Esophagus (tissue), 2 donors: Measurements from ENCODE around the gene UQCRHL. TPM values are rescaled to one million over a fixed set of nuclear protein-coding genes. Genes with fewer than 3 reads are reported as not detected.
A peak's percentile ranks its signal among the peaks of the same experiment; 100 is the strongest.

Experiments used
- H3K27ac ChIP-seq, 2 donors: one replicate each; pipeline ENCODE4 v1.5.1; 2013; ENCODE audit warnings: low read depth in 2 of 2, mild to moderate bottlenecking in 2 of 2, inconsistent platforms in 1 of 2, low read length in 1 of 2, moderate library complexity in 1 of 2
- H3K27me3 ChIP-seq, 2 donors: one replicate each; pipeline ENCODE4 v1.6.1; 2013; ENCODE audit warnings: low read length in 2 of 2, control low read depth in 1 of 2, mild to moderate bottlenecking in 1 of 2; ENCODE audit not compliant: insufficient read depth in 2 of 2, control insufficient read depth in 1 of 2
- H3K36me3 ChIP-seq, 2 donors: one replicate each; pipeline ENCODE4 v1.6.1; 2013; ENCODE audit warnings: low read length in 1 of 2; ENCODE audit not compliant: control insufficient read depth in 2 of 2, insufficient read depth in 2 of 2
- H3K4me1 ChIP-seq, 2 donors: one replicate each; pipeline ENCODE4 v1.6.1; 2013; ENCODE audit warnings: low read length in 1 of 2; ENCODE audit not compliant: control insufficient read depth in 2 of 2, insufficient read depth in 2 of 2
- H3K4me3 ChIP-seq, 2 donors: one replicate each; pipeline ENCODE4 v1.5.1; 2013; ENCODE audit warnings: low read length in 2 of 2, mild to moderate bottlenecking in 2 of 2, low read depth in 1 of 2, moderate library complexity in 1 of 2
- H3K9me3 ChIP-seq, 2 donors: one replicate each; pipeline ENCODE4 v1.6.1; 2013; ENCODE audit warnings: mild to moderate bottlenecking in 2 of 2, low read depth in 1 of 2, low read length in 1 of 2, moderate library complexity in 1 of 2; ENCODE audit not compliant: control insufficient read depth in 2 of 2, insufficient read depth in 1 of 2
- WGBS, 2 donors: extraction: QIAGEN DNeasy Blood & Tissue Kit; methylation state at CpG; one replicate each; pipeline ENCODE4 v1.1.7; 2013; 5-methylcytosine and 5-hydroxymethylcytosine counted together
- polyA plus RNA-seq, 2 donors: library from polyadenylated mRNA; stranded (reverse); fragments of 200-250 nt; gene quantifications; one replicate each; pipeline ENCODE4 v1.2.3, GENCODE V29; 2013
- donor health status: healthy with polysubstance abuse.
- donor health status: Bipolar disorder and iron deficiency.

Gene UQCRHL
- polyA plus RNA-seq, 2 donors: 1.9 to 2.0 TPM

DNA sequence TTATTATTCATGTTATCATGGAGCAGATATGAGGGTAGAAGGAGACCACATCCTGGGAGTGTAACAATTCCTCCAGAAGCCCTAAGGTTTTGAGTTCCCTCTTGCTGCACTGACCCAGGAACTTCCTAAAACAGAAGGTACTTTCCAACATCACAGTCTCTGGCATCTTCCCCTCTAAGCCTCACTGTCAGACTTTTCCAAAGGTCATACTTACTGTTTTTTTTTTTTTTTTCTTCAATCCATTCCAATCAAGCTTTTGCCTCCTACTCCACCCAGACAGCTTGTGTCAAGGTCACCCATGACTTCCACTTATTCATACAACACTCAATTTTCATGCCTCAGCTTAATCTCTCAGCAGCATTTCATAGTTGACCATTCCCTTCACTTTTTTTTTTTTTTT, 18.4 kb upstream of the UQCRHL start:
- Histone ChIP-seq H3K27me3 (no peaks in the 10 kb centered on the region), H3K9me3 (no peaks in the 10 kb centered on the region), H3K27ac (peak overlapping the region in 1 of 2 donors; percentile 60), H3K4me1 (no peaks in the 10 kb centered on the region), H3K36me3 (no peaks in the 10 kb centered on the region), H3K4me3 (no peak overlapping the region)

DNA sequence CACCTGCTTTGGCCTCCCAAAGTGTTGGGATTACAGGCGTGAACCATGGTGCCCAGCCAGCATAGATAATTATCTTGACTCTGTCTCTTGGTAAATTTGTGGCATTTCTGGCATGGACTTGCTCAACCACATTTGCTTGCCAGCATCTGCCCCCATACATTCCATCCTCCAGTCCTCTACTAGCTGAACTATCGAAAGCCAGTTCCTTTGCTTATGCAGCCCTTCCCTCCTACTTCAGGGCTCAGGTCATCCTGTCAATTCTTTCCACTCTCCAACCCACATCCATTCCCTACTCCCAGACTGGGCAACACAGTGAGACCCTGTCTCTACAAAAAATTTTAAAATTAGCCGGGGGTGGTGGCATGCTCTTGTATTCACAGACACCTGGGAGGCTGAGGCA, 13.0 kb upstream of the UQCRHL start:
- WGBS, 2 donors: 69 to 81% methylated on average over 3 of the region's 3 CpGs
- H3K4me1 ChIP-seq: no peaks in the 10 kb centered on the region
- H3K27me3 ChIP-seq: no peaks in the 10 kb centered on the region
- H3K36me3 ChIP-seq: no peaks in the 10 kb centered on the region
- H3K9me3 ChIP-seq: no peaks in the 10 kb centered on the region
- no peak overlapping the region for H3K4me3 ChIP-seq
- H3K27ac ChIP-seq: no peak overlapping the region

DNA sequence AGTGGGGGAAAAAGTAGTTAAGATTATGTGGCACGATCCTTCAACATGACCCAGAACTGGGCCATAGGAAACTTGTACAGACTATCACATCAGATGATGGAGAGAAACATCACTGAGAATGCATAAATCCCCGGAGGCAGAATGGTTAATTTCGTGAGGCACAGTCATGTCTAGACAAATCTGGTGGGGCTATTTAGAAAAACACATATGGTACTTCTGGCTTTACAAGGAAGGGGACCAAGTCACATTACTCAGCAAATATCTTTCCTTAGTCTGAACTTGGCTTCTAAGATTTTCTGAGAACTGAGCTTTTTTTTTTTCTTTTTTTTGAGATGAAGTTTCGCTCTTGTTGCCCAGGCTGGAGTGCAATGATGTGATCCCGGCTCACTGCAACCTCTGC, 9.2 kb upstream of the UQCRHL start:
- Histone ChIP-seq H3K27me3 (no peaks in the 10 kb centered on the region), H3K4me1 (no peaks in the 10 kb centered on the region), H3K27ac (no peak overlapping the region), H3K36me3 (no peaks in the 10 kb centered on the region), H3K4me3 (no peak overlapping the region), H3K9me3 (no peaks in the 10 kb centered on the region)
- 50 to 59% methylated on average over 5 of the region's 5 CpGs for WGBS, 2 donors

DNA sequence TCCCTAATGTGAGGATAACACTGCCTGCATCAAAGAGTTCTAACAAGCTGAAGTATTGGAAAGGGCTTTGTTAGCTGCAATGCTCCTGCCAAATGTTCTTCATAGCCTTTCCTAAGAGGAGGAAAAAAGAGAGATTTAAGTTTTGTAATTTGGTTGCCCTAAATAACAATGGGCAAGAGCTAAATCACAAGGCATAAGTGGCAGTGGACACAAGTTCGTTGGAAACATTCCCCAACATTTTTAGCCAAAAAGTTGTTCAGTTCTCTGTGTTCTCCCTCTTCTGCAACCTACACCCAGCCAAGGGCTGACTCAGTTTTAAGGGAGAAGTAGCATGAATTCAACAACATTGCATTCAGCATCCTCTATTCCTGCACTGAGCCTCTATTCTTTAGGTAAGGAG, 2.6 kb upstream of the UQCRHL start:
- no peaks in the 10 kb centered on the region for H3K36me3 ChIP-seq
- no peaks in the 10 kb centered on the region for H3K27me3 ChIP-seq
- 40 to 60% methylated on average over 1 of the region's 1 CpG for WGBS, 2 donors
- no peaks in the 10 kb centered on the region for H3K4me1 ChIP-seq
- no peak overlapping the region for H3K27ac ChIP-seq
- H3K9me3 ChIP-seq: no peaks in the 10 kb centered on the region
- H3K4me3 ChIP-seq: no peak overlapping the region

DNA sequence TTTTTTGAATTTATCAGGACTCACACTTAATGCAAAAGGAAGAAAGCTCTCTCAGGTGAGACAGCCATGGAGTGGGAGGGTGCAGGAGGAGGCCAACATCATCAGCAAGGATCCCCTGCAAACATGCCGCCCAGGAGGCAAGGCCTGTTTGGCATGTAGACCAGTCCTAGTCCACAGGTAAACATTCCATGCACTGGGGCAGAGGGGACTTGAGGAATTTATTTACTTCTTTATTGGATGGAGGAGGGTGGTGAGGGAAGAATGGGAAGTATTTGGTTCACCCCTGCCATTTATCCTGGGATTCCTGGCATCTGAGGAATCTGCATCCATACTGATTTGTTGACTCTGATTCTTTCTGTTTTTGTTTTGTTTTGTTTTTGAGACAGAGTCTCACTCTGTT, 1.5 kb upstream of the UQCRHL start:
- Histone ChIP-seq H3K4me3 (no peak overlapping the region), H3K4me1 (no peaks in the 10 kb centered on the region), H3K27me3 (no peaks in the 10 kb centered on the region), H3K36me3 (no peaks in the 10 kb centered on the region), H3K27ac (no peak overlapping the region), H3K9me3 (no peaks in the 10 kb centered on the region)
- WGBS, 2 donors: 73 to 75% methylated on average over 1 of the region's 1 CpG

DNA sequence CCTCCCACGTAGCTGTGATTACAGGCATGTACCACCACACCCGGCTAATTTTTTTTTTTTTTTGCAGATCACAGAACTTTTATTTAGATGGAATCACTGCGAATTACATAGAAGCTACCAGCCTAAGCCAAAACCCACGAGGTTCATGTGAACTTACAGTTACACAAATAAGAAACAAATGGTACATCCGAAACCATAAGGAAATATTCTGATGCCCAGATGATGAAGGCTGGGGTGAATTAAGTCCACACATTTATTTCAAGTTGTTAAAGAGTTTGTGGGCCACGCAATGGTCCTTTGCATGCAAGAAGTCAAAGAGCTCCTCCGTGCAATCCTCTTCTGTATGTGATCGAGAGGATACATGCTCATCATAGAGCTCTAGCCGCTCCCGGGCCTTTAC, 328 bp downstream of the UQCRHL start:
- no peak overlapping the region for H3K27ac ChIP-seq
- no peaks in the 10 kb centered on the region for H3K27me3 ChIP-seq
- WGBS, 2 donors: 90 to 92% methylated on average over 10 of the region's 10 CpGs
- H3K4me3 ChIP-seq: no peak overlapping the region
- no peaks in the 10 kb centered on the region for H3K9me3 ChIP-seq
- H3K36me3 ChIP-seq: no peaks in the 10 kb centered on the region
- no peaks in the 10 kb centered on the region for H3K4me1 ChIP-seq

DNA sequence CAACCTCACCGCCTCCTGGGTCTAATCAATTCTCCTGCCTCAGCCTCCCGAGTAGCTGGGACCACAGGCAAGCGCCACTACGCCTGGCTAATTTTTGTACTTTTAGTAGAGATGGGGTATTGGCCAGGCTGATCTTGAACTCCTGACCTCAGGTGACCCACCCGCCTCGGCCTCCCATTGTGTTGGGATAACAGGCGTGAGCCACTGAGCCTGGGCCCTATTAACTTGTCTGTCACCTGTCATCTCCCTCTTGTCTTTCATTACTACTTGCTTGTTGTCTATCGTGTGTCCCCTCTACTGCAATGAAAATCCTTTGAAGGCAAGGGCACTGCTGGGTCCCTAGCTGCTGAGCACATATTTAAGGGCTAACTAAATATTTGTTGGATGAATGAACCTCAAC, 3.4 kb downstream of the UQCRHL start:
- H3K9me3 ChIP-seq: no peaks in the 10 kb centered on the region
- H3K27ac ChIP-seq: no peak overlapping the region
- H3K4me1 ChIP-seq: peaks cover 2 to 20% of the 10 kb centered on the region in 2 donors
- H3K4me3 ChIP-seq: no peak overlapping the region
- H3K27me3 ChIP-seq: no peaks in the 10 kb centered on the region
- no peaks in the 10 kb centered on the region for H3K36me3 ChIP-seq
- whole genome bisulfite sequencing, 2 donors: 87 to 90% methylated on average over 8 of the region's 8 CpGs

DNA sequence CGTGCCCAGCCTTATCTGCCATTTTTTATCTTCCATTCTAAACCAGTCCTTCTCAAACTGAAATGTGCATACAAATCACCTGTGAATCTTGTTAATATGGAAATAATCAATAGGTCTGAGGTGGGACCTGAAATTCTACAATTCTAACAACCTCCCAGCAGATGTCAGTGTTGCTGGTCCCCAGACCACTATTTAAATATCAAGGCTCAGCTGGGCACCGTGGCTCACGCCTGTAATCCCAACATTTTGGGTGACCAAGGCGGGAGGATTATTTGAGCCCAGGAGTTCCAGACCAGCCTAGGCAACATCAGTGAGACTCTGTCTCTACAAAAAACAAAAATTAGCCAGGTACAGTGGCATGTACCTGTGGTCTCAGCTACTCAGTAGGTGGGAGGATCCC, 4.1 kb downstream of the UQCRHL start:
- no peaks in the 10 kb centered on the region for H3K36me3 ChIP-seq
- H3K27me3 ChIP-seq: no peaks in the 10 kb centered on the region
- 36 to 37% methylated on average over 4 of the region's 4 CpGs for WGBS, 2 donors
- peaks cover 3 to 22% of the 10 kb centered on the region in 2 donors for H3K4me1 ChIP-seq
- H3K4me3 ChIP-seq: no peak overlapping the region
- no peak overlapping the region for H3K27ac ChIP-seq
- H3K9me3 ChIP-seq: no peaks in the 10 kb centered on the region

DNA sequence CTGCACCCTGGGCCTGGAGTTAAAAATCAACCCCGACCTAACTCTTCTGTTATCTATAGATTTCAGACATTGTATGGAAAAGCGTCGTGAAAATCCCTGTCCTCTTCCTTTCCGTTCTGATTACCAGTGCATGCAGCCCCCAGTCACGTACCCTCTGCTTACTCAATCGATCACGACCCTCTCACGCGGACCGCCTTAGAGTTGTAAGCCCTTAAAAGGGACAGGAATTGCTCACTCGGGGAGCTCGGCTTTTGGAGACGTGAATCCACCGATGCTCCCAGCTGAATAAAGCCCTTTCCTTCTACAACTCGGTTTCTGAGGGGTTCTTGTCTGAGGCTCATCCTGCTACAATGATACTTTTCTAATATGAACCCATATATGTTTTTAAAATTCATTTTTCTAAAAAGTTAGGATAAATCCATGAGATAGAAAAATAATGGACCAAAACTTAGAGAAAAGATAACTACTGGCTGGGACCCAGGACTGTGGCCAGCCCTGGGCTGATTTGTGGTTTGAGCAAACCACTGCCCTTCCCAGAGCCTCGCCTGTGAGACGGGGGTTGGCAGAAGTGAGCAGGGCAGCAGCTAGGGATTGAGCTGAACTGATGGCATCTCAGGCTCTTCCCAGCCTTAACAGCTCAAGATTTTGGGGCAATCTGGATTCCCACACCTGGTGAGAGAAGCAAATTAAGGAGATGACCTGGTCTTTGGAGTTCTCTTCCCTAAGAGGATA, 5.0 kb downstream of the UQCRHL start:
- 83% methylated on average over 17 of the region's 17 CpGs for whole genome bisulfite sequencing, 2 donors
- Histone ChIP-seq H3K4me3 (no peak overlapping the region), H3K4me1 (peaks cover 3 to 22% of the 10 kb centered on the region in 2 donors), H3K36me3 (no peaks in the 10 kb centered on the region), H3K27me3 (no peaks in the 10 kb centered on the region), H3K9me3 (no peaks in the 10 kb centered on the region), H3K27ac (no peak overlapping the region)
